ENCODE data around the gene ZMYND11.

ZMYND11 gene

GRCh38 chr10:135132-135600 is at the start of gene ZMYND11:
ZMYND11 (plus strand) TSS chr10:135455; CDS start chr10:180013, 44,558 bp downstream.
- peak; percentile 37 for DNase-seq (ENCODE audit: low spot score)

GRCh38 chr10:86031-86430 is 49.2 kb upstream of the ZMYND11 start:
- DNase-seq (ENCODE audit: low spot score) = no peak

- no peak for DNase-seq (ENCODE audit: low spot score)
Observed at GRCh38 chr10:87177-88080, 47.8 kb upstream of the ZMYND11 start.

- no peak for DNase-seq (ENCODE audit: low spot score)
Observed at GRCh38 chr10:88253-88652, 47.0 kb upstream of the ZMYND11 start.

GRCh38 chr10:89248-89647 is 46.0 kb upstream of the ZMYND11 start:
- DNase-seq (ENCODE audit: low spot score) = no peak

GRCh38 chr10:90161-90560 is 45.1 kb upstream of the ZMYND11 start:
- no peak for DNase-seq (ENCODE audit: low spot score)

GRCh38 chr10:91313-91712 is 43.9 kb upstream of the ZMYND11 start:
- no peak for DNase-seq (ENCODE audit: low spot score)

- no peak for DNase-seq (ENCODE audit: low spot score)
Observed at GRCh38 chr10:92153-92552, 43.1 kb upstream of the ZMYND11 start.

GRCh38 chr10:92846-93245 is 42.4 kb upstream of the ZMYND11 start:
- DNase-seq (ENCODE audit: low spot score) = no peak

GRCh38 chr10:94613-95012 is 40.6 kb upstream of the ZMYND11 start:
- no peak for DNase-seq (ENCODE audit: low spot score)

GRCh38 chr10:95356-96115 is 39.7 kb upstream of the ZMYND11 start:
- no peak for DNase-seq (ENCODE audit: low spot score)

- no peak for DNase-seq (ENCODE audit: low spot score)
Observed at GRCh38 chr10:96466-96865, 38.8 kb upstream of the ZMYND11 start.

GRCh38 chr10:104416-104815 is 30.8 kb upstream of the ZMYND11 start:
- DNase-seq (ENCODE audit: low spot score) = no peak

GRCh38 chr10:104862-105565 is 30.2 kb upstream of the ZMYND11 start:
- no peak for DNase-seq (ENCODE audit: low spot score)

GRCh38 chr10:105806-106205 is 29.4 kb upstream of the ZMYND11 start:
- no peak for DNase-seq (ENCODE audit: low spot score)

- DNase-seq (ENCODE audit: low spot score) = no peak
Observed at GRCh38 chr10:106740-107139, 28.5 kb upstream of the ZMYND11 start.

GRCh38 chr10:112246-112645 is 23.0 kb upstream of the ZMYND11 start:
- DNase-seq (ENCODE audit: low spot score) = peak; percentile 41

GRCh38 chr10:124874-125273 is 10.4 kb upstream of the ZMYND11 start:
- DNase-seq (ENCODE audit: low spot score) = no peak

GRCh38 chr10:127612-128432 is 7.4 kb upstream of the ZMYND11 start:
- DNase-seq (ENCODE audit: low spot score) = no peak

- DNase-seq (ENCODE audit: low spot score) = no peak
Observed at GRCh38 chr10:129810-130209, 5.4 kb upstream of the ZMYND11 start.
